HG03432 (cell line): Measurements from ENCODE around the gene OR2S2.
"Not testable (repeated sequence)": the region's sequence is repeated elsewhere in the genome, so short reads cannot be mapped to it uniquely, and the experiment has no call there.

Experiments
- ATAC-seq: cut with Tn5 transposase; IDR thresholded peaks from one replicate; pipeline ENCODE4 v1.9.1; 2021; ENCODE audit warnings: mild to moderate bottlenecking, moderate library complexity; ENCODE audit not compliant: unreplicated experiment

OR2S2 gene, protein sequence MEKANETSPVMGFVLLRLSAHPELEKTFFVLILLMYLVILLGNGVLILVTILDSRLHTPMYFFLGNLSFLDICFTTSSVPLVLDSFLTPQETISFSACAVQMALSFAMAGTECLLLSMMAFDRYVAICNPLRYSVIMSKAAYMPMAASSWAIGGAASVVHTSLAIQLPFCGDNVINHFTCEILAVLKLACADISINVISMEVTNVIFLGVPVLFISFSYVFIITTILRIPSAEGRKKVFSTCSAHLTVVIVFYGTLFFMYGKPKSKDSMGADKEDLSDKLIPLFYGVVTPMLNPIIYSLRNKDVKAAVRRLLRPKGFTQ

DNA sequence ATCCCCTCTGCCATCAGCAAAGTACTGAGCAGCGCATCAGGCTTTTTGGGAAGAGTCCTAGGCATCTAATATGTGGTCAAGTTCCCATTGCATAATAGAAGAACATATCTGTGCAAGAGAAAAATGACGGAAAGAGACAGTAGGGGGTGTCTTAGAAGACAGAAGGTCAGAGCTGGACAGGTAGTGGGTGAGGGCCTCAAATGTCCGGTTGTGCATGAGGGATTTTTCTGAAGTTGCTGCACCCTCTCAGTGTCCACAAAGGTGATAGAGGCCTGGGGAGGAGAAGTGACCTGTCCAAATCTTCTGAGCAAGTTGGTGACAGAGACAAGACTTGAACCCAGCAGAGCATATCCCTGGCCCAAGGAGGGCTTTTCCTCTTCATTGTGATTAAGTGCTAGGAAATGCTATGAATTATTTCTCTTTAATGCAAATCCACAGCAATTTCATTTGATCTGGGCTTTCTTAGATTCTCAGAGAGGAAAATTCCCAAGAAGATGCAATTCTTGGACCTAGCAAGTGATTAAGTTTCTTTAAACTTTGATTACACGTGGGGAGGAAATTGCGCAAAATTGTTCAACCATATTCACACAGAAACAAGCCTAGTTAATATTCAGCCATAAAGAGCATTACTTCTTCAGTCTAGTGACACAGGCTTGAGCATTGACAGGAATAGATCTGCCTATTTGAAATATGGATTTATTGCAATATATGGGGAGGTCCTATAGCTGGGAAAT lies at the start of gene OR2S2:
Gene OR2S2 (minus strand): TSS at position 51 of the 734 bp plus-strand sequence. CDS start 56 bp downstream, outside the sequence.
- ATAC-seq = no peak

DNA sequence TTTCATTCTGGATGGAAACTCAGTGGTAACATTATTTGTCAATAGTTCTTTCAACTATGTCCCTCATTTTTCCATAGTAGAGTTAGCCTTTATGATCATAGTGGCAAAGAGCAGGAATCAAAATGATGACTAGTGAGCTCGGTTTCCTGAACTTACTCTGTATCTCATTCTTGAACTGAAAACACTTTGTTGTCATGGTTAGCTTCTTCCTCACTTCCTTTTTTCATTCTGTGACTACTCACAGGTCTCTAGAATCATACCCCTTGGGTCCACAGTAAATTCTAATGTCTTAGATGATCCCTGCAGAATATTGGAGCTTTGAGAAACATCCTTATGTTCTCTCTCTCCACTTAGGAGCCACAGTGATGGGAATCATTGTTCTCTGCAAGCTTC lies 49.4 kb upstream of the OR2S2 start:
- peak; percentile 82 for ATAC-seq

GRCh38 chr9:36006549-36007315 lies 48.8 kb upstream of the OR2S2 start:
- ATAC-seq = no peak

DNA sequence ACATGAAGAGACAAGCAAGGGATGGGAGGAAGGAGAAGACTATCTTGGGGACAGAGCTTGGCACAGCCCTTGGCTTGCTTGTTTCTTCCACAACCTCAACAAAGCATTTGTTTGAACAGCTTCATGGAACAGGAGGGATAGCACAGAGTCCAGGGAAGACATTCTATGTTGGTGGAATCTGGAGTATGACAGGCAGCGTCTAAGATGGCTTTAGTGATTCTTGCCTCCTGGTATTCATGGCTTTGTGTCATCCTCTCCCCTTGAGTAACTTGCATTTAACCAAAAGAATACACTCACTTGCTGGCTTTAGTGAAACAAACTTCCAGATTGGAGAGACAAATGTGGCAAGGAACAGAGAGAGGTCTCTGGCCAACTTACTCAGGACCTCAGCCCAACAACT lies 47.9 kb upstream of the OR2S2 start:
- no peak for ATAC-seq

DNA sequence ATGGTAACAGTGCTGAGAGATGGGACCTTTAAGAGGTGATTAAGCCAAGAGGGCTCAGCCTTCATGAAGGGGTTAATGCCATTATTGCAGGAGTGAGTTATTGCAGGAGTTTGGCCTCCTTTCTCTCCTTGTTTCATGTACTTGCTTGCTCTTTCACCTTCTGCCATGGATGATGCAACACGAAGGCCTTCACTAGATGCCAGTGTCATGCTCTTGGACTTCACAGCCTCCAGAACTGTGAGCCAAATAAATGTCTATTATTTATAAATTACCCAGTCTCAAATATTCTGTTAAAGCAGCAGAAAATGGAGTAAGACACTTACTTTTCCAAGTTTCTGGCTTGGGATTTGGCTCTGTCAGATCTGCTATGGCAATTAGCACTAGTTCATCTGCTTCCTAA lies 40.4 kb upstream of the OR2S2 start:
- ATAC-seq = no peak

GRCh38 chr9:35997016-35997415 lies 39.1 kb upstream of the OR2S2 start:
- ATAC-seq = not testable (repeated sequence)

- no peak for ATAC-seq
Measured at GRCh38 chr9:35996358-35996970, 38.5 kb upstream of the OR2S2 start.

- ATAC-seq = no peak
Measured at GRCh38 chr9:35994959-35995358, 37.0 kb upstream of the OR2S2 start.

- no peak for ATAC-seq
Measured at GRCh38 chr9:35993976-35994720, 36.2 kb upstream of the OR2S2 start.

- not testable (repeated sequence) for ATAC-seq
Measured at GRCh38 chr9:35993136-35993535, 35.2 kb upstream of the OR2S2 start.

DNA sequence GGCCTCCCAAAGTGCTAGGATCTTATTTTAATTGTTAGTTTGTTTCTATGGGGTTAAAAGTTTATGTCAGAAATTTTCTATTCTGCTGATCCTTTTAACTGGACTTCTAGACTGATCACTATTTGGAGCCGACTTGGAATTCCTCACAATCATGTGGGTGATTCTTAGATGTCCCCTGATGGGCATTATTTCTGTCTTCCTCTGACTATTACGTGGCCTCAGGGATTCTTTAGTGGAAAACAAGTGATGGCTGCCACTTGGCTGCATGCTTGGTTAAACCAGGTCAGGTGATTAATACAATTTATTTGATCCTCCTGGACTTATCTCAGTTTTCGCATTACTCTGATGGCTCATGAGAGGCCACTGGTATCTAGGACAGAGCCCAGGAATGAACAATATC lies 32.2 kb upstream of the OR2S2 start:
- ATAC-seq = no peak

GRCh38 chr9:35984021-35984420 lies 26.1 kb upstream of the OR2S2 start:
- no peak for ATAC-seq

DNA sequence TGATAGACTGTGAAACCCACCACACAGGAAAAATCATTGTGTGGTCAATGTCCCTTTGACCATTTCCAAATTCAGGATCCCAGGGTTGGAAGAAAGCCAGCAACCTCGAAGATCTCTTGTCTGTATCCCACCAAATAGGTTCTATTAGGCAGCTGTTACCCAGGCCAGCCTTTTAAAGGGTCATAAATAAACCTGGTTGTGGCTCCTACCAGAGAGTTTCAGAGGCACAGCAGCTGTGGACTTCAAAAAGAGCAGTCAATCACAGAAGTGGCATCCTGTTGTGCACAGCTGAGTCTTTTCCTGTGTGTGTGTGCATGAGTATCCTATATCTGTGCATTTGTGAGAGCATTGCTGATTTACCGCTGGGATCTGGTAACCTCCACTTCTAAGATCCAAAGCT lies 23.7 kb upstream of the OR2S2 start:
- no peak for ATAC-seq

GRCh38 chr9:35980289-35981011 lies 22.5 kb upstream of the OR2S2 start:
- no peak for ATAC-seq

DNA sequence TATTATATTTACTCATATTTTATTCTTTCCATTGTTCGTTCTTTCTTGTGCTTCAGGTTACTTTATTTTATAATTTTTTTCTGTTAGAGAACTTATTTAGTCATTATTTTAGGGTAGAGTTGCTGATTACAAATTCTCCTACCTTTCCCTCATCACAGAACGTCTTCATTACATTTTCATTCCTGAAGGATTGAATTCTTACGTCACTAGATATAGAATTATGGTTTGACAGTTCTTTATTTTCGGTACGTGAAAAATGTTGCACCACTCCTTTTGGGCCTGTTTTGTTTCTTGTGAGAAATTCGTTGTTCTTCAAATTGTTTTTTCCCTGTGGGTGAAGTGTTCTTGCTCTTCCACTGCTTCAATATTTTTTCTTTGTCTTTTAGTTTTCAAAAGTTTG lies 20.8 kb upstream of the OR2S2 start:
- no peak for ATAC-seq

GRCh38 chr9:35976726-35977125 lies 18.8 kb upstream of the OR2S2 start:
- no peak for ATAC-seq

- ATAC-seq = no peak
Measured at GRCh38 chr9:35974800-35975199, 16.8 kb upstream of the OR2S2 start.

DNA sequence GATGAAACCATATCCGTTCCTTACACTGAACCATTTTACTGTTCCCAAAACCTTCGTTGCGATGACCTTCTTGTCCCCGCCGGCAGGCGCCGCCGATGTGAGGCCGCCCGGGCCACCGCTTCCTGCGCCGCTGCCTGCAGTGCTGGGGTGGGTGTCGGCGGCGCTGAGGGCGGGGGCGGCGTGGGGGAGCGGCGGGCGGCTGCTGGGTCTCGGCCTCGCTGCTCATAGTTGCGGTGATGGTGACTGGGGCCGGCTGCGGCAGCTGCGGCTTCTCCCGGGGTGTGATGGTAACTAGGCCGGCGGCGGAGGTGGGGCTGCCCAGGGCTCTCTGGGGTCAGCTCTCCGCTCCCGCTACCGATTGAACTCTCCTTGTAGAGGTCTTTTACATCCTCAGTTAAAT lies 14.1 kb upstream of the OR2S2 start:
- no peak for ATAC-seq

- ATAC-seq = no peak
Measured at GRCh38 chr9:35967042-35967441, 9.1 kb upstream of the OR2S2 start.

- ATAC-seq = no peak
Measured at GRCh38 chr9:35966433-35966832, 8.5 kb upstream of the OR2S2 start.
